Sigmoid colon (tissue), 3 donors: ENCODE measurements around the gene NAE1.

Experiments used
- CTCF ChIP-seq, 4 experiments: fragments of 450-650 bp in 3 of 4; fragments of 200-600 bp in 1 of 4; IDR thresholded peaks; one replicate each; pipeline ENCODE4 v1.5.1; 2016 to 2019; ENCODE audit warnings: antibody characterized with exemption in 4 of 4, mild to moderate bottlenecking in 3 of 4, moderate library complexity in 2 of 4
- POLR2A ChIP-seq, 2 donors: fragments of 450-650 bp; IDR thresholded peaks; one replicate each; pipeline ENCODE4 v1.6.1; 2016; ENCODE audit warnings: antibody characterized with exemption in 2 of 2, mild to moderate bottlenecking in 2 of 2, moderate library complexity in 2 of 2

GRCh38 chr16:66845080-66845410 is 14.3 kb upstream of the NAE1 start:
- TF ChIP-seq CTCF (IDR thresholded peaks at IDR 0.05) (no peak), POLR2A (IDR thresholded peaks at IDR 0.05) (no peak)
